Thyroid gland (tissue), 4 donors: Measurements from ENCODE around the gene PRCP. TPM values are rescaled to one million over a fixed set of nuclear protein-coding genes. Genes with fewer than 3 reads are reported as not detected.
"Not testable (repeated sequence)": the region's sequence is repeated elsewhere in the genome, so short reads cannot be mapped to it uniquely, and the experiment has no call there.

Experiments used
- DNase-seq, 2 donors: peaks; one replicate each; pipeline ENCODE4 v3.0.0-alpha.2; 2019
- H3K27ac ChIP-seq, 3 donors: fragments of 200-600 bp; sonication (generic); 1 replicate in 2 of 3; 2 replicates in 1 of 3; pipeline ENCODE4 v1.5.1; 2016 to 2019; ENCODE audit warnings: mild to moderate bottlenecking in 1 of 3, moderate library complexity in 1 of 3
- H3K27me3 ChIP-seq: fragments of 200-600 bp; sonication (generic); one replicate; pipeline ENCODE4 v1.5.1; 2019
- H3K36me3 ChIP-seq, 2 donors: fragments of 200-600 bp; sonication (generic); one replicate each; pipeline ENCODE4 v1.5.1; 2016 to 2019
- H3K4me1 ChIP-seq, 2 donors: fragments of 200-600 bp; sonication (generic); one replicate each; pipeline ENCODE4 v1.5.1; 2017 to 2019
- H3K4me3 ChIP-seq, 3 donors: fragments of 200-600 bp; sonication (generic); replicated peaks in 1 of 3; 1 replicate in 2 of 3; 2 replicates in 1 of 3; pipeline ENCODE4 v1.5.1; 2016; ENCODE audit warnings: mild to moderate bottlenecking in 1 of 3
- H3K9me3 ChIP-seq: fragments of 200-600 bp; sonication (generic); one replicate; pipeline ENCODE4 v1.5.1; 2017
- POLR2A ChIP-seq, 2 donors: fragments of 450-650 bp; IDR thresholded peaks; one replicate each; pipeline ENCODE4 v1.6.1; 2017; ENCODE audit warnings: antibody characterized with exemption in 2 of 2, mild to moderate bottlenecking in 2 of 2, moderate library complexity in 1 of 2
- WGBS, 2 donors: methylation state at CpG; one replicate each; pipeline ENCODE4 v1.1.5; 2017; 5-methylcytosine and 5-hydroxymethylcytosine counted together
- intact Hi-C: fragments of 100-400 bp; cut with DNase I; formaldehyde crosslinking; loops from one replicate; pipeline ENCODE4 v1.15.1; 2023
- total RNA-seq, 4 donors: library from RNA; depleted of rRNA; stranded (reverse); fragments of >200 nt; gene quantifications; one replicate each; pipeline ENCODE4 v1.2.3, GENCODE V29; 2016
- TF ChIP-seq, protein P1 (sequence below), 6 experiments: fragments of 200-600 bp in 3 of 6; fragments of 450-650 bp in 3 of 6; sonication (generic) in 3 of 6; IDR thresholded peaks; one replicate each; pipeline ENCODE4 v1.5.1; 2016 to 2019; ENCODE audit warnings: antibody characterized with exemption in 6 of 6, mild to moderate bottlenecking in 2 of 6, inconsistent platforms in 1 of 6, moderate library complexity in 1 of 6

Gene PRCP
- 100 to 1,000 TPM in 1 of 4 donors, 10 to 100 TPM in 3; 59.1 to 122 (median 81.1) TPM for total RNA-seq

DNA sequence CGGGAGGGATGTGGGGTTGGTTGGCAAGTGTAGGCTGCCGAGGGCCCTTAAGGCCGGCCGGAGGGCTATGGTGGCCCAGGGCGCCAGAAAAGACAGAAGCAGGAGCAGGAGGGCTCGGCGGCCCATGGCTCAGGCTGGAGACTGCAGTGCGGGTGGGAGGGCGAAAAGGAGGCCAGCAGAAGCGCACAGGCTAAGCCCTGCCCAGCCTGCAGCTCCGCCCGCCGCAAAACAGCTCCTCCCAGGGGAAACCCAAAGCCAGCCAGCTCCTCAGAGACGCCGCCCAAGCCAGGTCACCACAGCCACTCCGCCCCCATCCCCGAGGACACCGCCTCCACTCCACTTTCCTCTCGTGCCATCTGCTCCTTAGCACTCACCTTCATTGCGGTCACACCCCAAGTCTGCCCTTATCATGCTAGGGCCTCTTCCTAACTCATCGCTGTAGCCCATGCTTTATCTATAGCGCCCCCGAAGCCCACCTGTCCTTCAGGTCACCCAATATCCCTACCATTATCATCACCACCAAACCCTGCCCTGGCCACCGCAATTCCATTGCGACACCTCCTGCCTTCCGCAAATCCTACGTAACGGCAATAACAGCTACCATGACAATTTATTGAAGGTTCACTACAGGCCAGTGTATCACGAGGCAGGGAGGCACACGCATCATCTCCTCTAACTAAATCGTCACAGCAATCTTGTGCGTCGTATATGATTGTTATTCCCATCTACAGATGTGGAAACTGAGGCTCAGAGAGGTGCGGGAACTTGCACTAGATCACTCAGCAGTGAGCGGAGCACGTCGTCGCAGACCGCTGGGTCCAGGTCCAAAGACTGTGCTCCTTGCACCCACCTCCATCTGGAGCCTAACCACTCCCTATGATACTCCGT, at the start of gene PRCP:
Gene PRCP, minus strand, starts transcription at position 154 of the 888 bp plus-strand sequence. Its CDS starts 28 bp downstream, at position 126.
- no peaks in the 10 kb centered on the region for H3K9me3 ChIP-seq
- peak in 1 of 2 donors; percentile 96 for TF ChIP-seq POLR2A (IDR thresholded peaks at IDR 0.05)
- TF ChIP-seq, protein P1, sequence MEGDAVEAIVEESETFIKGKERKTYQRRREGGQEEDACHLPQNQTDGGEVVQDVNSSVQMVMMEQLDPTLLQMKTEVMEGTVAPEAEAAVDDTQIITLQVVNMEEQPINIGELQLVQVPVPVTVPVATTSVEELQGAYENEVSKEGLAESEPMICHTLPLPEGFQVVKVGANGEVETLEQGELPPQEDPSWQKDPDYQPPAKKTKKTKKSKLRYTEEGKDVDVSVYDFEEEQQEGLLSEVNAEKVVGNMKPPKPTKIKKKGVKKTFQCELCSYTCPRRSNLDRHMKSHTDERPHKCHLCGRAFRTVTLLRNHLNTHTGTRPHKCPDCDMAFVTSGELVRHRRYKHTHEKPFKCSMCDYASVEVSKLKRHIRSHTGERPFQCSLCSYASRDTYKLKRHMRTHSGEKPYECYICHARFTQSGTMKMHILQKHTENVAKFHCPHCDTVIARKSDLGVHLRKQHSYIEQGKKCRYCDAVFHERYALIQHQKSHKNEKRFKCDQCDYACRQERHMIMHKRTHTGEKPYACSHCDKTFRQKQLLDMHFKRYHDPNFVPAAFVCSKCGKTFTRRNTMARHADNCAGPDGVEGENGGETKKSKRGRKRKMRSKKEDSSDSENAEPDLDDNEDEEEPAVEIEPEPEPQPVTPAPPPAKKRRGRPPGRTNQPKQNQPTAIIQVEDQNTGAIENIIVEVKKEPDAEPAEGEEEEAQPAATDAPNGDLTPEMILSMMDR (IDR thresholded peaks at IDR 0.05) = no peak
- peak within 1 kb of the TSS; percentile 41 to 78 (median 60) for H3K4me3 ChIP-seq
- H3K27ac ChIP-seq = peak within 1 kb of the TSS; percentile 77 to 94 (median 92)
- intact Hi-C loops = loop anchor here (10.0 kb wide), 3 partner anchors 174 to 914 kb away; partner anchors contain the start of genes ANKRD42 and RAB30
- no peaks in the 10 kb centered on the region for H3K27me3 ChIP-seq
- no peaks in the 10 kb centered on the region for H3K36me3 ChIP-seq
- WGBS, 2 donors = 0 to 1% methylated on average over 35 to 40 of the region's 40 CpGs
- DNase-seq = peak; percentile 96 to 98
- H3K4me1 ChIP-seq = peaks cover 0 to 9% of the 10 kb centered on the region in 2 donors

- intact Hi-C loops = no loop called here
- Histone ChIP-seq H3K9me3 (no peaks in the 10 kb centered on the region), H3K4me1 (no peaks in the 10 kb centered on the region), H3K36me3 (no peaks in the 10 kb centered on the region), H3K4me3 (no peak overlapping the region), H3K27me3 (no peaks in the 10 kb centered on the region), H3K27ac (no peak overlapping the region)
- TF ChIP-seq POLR2A (IDR thresholded peaks at IDR 0.05) = no peak
- TF ChIP-seq, protein P1 (IDR thresholded peaks at IDR 0.05) = no peak
- no peak for DNase-seq
Observed at GRCh38 chr11:82949352-82949751, 49.1 kb upstream of the PRCP start.

DNA sequence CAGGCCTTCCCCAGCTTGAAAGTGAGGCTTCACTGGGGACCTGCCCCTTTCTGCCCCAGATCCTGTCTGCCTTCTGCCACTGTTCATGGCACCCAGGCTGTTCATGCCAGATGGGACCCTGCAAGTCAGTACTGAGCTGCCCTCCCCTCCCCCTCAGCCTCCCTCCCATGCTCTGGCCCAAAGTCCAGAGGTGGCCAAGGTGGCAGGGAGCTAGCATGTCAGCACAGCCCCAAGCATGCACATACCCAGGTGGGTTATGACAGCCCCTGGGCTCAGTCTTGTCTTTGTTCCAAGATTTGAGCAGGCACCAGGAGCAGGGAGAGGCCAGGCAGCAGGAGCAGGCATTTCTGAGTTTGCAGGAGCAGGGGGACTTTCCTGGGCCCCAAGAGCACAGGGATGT, 45.5 kb upstream of the PRCP start:
- intact Hi-C loops = no loop called here
- DNase-seq = no peak
- H3K27me3 ChIP-seq = no peaks in the 10 kb centered on the region
- no peak overlapping the region for H3K27ac ChIP-seq
- no peak for TF ChIP-seq POLR2A (IDR thresholded peaks at IDR 0.05)
- TF ChIP-seq, protein P1 (IDR thresholded peaks at IDR 0.05) = no peak
- H3K36me3 ChIP-seq = no peaks in the 10 kb centered on the region
- H3K9me3 ChIP-seq = no peaks in the 10 kb centered on the region
- H3K4me3 ChIP-seq = no peak overlapping the region
- no peaks in the 10 kb centered on the region for H3K4me1 ChIP-seq

GRCh38 chr11:82945041-82945440, 44.8 kb upstream of the PRCP start:
- H3K27me3 ChIP-seq, DNase-seq, intact Hi-C loops, H3K4me3 ChIP-seq, H3K9me3 ChIP-seq, H3K27ac ChIP-seq, H3K36me3 ChIP-seq, H3K4me1 ChIP-seq: not testable (repeated sequence)
- 54 to 100% methylated on average over 1 of the region's 1 CpG for WGBS, 2 donors

DNA sequence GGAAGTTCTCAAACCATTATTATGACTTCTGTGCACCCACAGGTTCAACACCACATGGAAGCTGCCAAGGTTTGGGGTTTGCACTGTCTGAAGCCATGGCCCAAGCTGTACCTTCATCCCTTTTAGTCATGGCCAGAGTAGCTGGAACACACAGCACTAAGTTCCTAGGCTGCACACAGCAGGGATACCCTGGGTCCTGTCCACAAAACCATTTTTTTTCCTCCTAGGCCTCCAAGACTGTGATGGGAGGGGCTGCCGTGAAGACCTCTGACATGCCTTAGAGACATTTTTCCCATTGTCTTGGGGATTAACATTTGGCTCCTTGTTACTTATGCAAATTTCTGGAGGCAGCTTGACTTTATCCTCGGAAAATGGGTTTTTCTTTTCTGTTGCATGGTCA, 44.0 kb upstream of the PRCP start:
- Histone ChIP-seq H3K4me1 (no peaks in the 10 kb centered on the region), H3K36me3 (no peaks in the 10 kb centered on the region)
- intact Hi-C loops = no loop called here

DNA sequence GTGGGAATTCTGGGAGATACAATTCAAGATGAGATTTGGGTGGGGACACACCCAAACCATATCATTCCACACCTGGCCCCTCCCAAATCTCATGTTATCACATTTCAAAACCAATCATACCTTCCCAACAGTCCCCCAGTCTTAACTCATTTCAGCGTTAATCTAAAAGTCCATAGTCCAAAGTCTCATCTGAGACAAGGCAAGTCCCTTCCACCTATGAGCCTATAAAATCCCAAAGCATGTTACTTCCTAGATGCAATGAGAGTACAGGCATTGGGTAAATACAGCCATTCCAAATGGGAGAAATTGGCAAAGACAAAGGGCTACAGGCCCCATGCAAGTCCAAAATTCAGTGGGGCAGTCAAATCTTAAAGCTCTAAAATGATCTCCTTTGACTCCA, 43.2 kb upstream of the PRCP start:
- DNase-seq, H3K27ac ChIP-seq, intact Hi-C loops, H3K27me3 ChIP-seq, H3K36me3 ChIP-seq, H3K4me1 ChIP-seq, H3K9me3 ChIP-seq, H3K4me3 ChIP-seq: not testable (repeated sequence)
- 97 to 100% methylated on average over 1 of the region's 1 CpG for WGBS, 2 donors

More for the DNA sequence above, 44.0 kb upstream of the PRCP start:
- WGBS, 2 donors = 72 to 81% methylated on average over 2 of the region's 2 CpGs
- Histone ChIP-seq H3K4me3 (no peak overlapping the region), H3K27me3 (no peaks in the 10 kb centered on the region), H3K9me3 (no peaks in the 10 kb centered on the region), H3K27ac (no peak overlapping the region)
- DNase-seq = no peak
- TF ChIP-seq POLR2A (IDR thresholded peaks at IDR 0.05) = no peak
- TF ChIP-seq, protein P1 (IDR thresholded peaks at IDR 0.05) = no peak
